Measurements from ENCODE around the gene POU2F2.

Gene POU2F2

GRCh38 chr19:42079886-42080763 is 52.1 kb downstream of the POU2F2 start (continued):
- TF ChIP-seq POU6F1 (CRISPR knock-in tag; IDR thresholded peaks at IDR 0.05; ENCODE audit: borderline replicate concordance, low read depth) = no peak
- no peak for TF ChIP-seq ZFP3 (CRISPR knock-in tag; IDR thresholded peaks at IDR 0.05)
- TF ChIP-seq ESRRG (CRISPR knock-in tag; IDR thresholded peaks at IDR 0.05) = no peak
- no peak for TF ChIP-seq PPARA (CRISPR knock-in tag; IDR thresholded peaks at IDR 0.05; ENCODE audit: borderline replicate concordance)
- no peak for TF ChIP-seq RARB (CRISPR knock-in tag; IDR thresholded peaks at IDR 0.05)
- no peak for TF ChIP-seq OSR1 (CRISPR knock-in tag; IDR thresholded peaks at IDR 0.05)
- TF ChIP-seq ZNF8 (CRISPR knock-in tag; IDR thresholded peaks at IDR 0.05) = no peak

- TF ChIP-seq CSDC2 (CRISPR knock-in tag; IDR thresholded peaks at IDR 0.05) (no peak), ZNF565 (CRISPR knock-in tag; conservative IDR thresholded peaks at IDR 0.05; ENCODE audit: low read depth) (no peak), ISL1 (CRISPR knock-in tag; IDR thresholded peaks at IDR 0.05) (no peak), ZFP30 (CRISPR knock-in tag; IDR thresholded peaks at IDR 0.05) (no peak)
- ATAC-seq = no peak
Observed at GRCh38 chr19:42079276-42079669, 53.0 kb downstream of the POU2F2 start.

DNA sequence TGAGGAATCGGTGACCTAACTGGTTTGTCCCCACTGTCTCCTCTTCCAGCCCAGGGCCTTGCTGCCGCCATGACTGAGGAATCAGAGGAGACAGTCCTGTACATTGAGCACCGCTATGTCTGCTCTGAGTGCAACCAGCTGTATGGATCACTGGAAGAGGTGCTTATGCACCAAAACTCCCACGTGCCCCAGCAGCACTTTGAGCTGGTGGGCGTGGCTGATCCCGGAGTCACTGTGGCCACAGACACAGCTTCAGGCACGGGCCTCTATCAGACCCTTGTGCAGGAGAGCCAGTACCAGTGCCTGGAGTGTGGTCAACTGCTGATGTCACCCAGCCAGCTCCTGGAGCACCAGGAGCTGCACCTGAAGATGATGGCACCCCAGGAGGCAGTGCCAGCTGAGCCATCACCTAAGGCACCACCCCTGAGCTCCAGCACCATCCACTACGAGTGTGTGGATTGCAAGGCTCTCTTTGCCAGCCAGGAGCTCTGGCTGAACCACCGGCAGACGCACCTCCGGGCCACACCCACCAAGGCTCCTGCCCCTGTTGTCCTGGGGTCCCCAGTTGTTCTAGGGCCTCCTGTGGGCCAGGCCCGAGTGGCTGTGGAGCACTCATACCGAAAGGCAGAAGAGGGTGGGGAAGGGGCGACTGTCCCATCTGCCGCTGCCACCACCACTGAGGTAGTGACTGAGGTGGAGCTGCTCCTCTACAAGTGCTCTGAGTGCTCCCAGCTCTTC is 53.5 kb downstream of the POU2F2 start:
- ATAC-seq = no peak
- TF ChIP-seq ZFP3 (CRISPR knock-in tag; IDR thresholded peaks at IDR 0.05) = no peak

GRCh38 chr19:42078058-42078457 is 54.2 kb downstream of the POU2F2 start:
- no peak for ATAC-seq
- TF ChIP-seq ZNF70 (CRISPR knock-in tag; IDR thresholded peaks at IDR 0.05) = no peak
- TF ChIP-seq CSRNP3 (CRISPR knock-in tag; IDR thresholded peaks at IDR 0.05) = no peak
- no peak for TF ChIP-seq POU6F1 (CRISPR knock-in tag; IDR thresholded peaks at IDR 0.05; ENCODE audit: borderline replicate concordance, low read depth)
- TF ChIP-seq RARB (CRISPR knock-in tag; IDR thresholded peaks at IDR 0.05) = no peak
- TF ChIP-seq ISL1 (CRISPR knock-in tag; IDR thresholded peaks at IDR 0.05) = no peak
- no peak for TF ChIP-seq ZNF565 (CRISPR knock-in tag; conservative IDR thresholded peaks at IDR 0.05; ENCODE audit: low read depth)
- TF ChIP-seq ESRRG (CRISPR knock-in tag; IDR thresholded peaks at IDR 0.05) = no peak
- no peak for TF ChIP-seq TOX (CRISPR knock-in tag; IDR thresholded peaks at IDR 0.05; ENCODE audit: borderline replicate concordance)
- no peak for TF ChIP-seq PPARA (CRISPR knock-in tag; IDR thresholded peaks at IDR 0.05; ENCODE audit: borderline replicate concordance)
- TF ChIP-seq, protein P1, sequence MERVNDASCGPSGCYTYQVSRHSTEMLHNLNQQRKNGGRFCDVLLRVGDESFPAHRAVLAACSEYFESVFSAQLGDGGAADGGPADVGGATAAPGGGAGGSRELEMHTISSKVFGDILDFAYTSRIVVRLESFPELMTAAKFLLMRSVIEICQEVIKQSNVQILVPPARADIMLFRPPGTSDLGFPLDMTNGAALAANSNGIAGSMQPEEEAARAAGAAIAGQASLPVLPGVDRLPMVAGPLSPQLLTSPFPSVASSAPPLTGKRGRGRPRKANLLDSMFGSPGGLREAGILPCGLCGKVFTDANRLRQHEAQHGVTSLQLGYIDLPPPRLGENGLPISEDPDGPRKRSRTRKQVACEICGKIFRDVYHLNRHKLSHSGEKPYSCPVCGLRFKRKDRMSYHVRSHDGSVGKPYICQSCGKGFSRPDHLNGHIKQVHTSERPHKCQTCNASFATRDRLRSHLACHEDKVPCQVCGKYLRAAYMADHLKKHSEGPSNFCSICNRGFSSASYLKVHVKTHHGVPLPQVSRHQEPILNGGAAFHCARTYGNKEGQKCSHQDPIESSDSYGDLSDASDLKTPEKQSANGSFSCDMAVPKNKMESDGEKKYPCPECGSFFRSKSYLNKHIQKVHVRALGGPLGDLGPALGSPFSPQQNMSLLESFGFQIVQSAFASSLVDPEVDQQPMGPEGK (CRISPR knock-in tag; IDR thresholded peaks at IDR 0.05; ENCODE audit: borderline replicate concordance) = no peak
- TF ChIP-seq ZFP3 (CRISPR knock-in tag; IDR thresholded peaks at IDR 0.05) = no peak
- no peak for TF ChIP-seq ZNF8 (CRISPR knock-in tag; IDR thresholded peaks at IDR 0.05)
- no peak for TF ChIP-seq CSDC2 (CRISPR knock-in tag; IDR thresholded peaks at IDR 0.05)
- no peak for TF ChIP-seq OSR1 (CRISPR knock-in tag; IDR thresholded peaks at IDR 0.05)

DNA sequence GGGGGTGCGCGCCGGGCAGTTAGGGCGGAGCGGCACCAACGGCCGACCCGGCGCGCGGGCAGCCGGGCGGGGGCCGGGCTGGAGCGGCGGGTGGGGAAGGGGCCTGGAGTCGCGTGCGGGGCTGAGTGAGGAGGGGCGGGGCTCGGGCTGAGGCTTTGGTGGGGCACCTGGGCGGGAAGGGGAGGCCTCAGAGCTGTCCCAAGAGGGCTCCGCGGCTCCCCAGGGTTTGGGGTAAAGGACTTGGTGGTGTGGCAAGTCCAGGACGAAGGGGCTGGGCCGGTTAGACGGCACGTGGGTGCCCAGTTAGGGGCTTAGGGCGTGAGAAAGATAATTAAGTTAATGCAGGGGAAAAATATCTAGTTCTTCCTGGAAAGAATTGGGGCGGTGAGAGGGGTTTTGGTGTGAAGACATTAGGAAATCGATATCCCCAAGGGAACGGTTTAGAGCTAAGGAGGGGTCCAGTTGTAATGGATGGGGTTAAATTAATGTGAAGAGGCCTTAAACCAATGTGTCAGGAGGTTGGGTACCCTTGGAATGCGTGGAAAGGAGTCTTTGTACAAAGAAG is 55.8 kb downstream of the POU2F2 start:
- ATAC-seq = no peak
- TF ChIP-seq PPARA (CRISPR knock-in tag; IDR thresholded peaks at IDR 0.05; ENCODE audit: borderline replicate concordance) (no peak), ZNF8 (CRISPR knock-in tag; IDR thresholded peaks at IDR 0.05) (no peak), ZC3H10 (CRISPR knock-in tag; IDR thresholded peaks at IDR 0.05) (no peak), ZNF565 (CRISPR knock-in tag; conservative IDR thresholded peaks at IDR 0.05; ENCODE audit: low read depth) (no peak), POU6F1 (CRISPR knock-in tag; IDR thresholded peaks at IDR 0.05; ENCODE audit: borderline replicate concordance, low read depth) (no peak), CSRNP3 (CRISPR knock-in tag; IDR thresholded peaks at IDR 0.05) (no peak), TCF4 (CRISPR knock-in tag; IDR thresholded peaks at IDR 0.05; ENCODE audit: borderline replicate concordance) (no peak), GLIS3 (CRISPR knock-in tag; IDR thresholded peaks at IDR 0.05) (no peak), BACH2 (CRISPR knock-in tag; IDR thresholded peaks at IDR 0.05; ENCODE audit: borderline replicate concordance) (no peak), ZFP30 (CRISPR knock-in tag; IDR thresholded peaks at IDR 0.05) (no peak)
